GM19328 (cell line): ENCODE results near the gene SHOC2.

Experiments used
- ATAC-seq: cut with Tn5 transposase; IDR thresholded peaks from one replicate; pipeline ENCODE4 v1.9.1; 2021; ENCODE audit warnings: mild to moderate bottlenecking, moderate library complexity; ENCODE audit not compliant: unreplicated experiment

The SHOC2 gene

GRCh38 chr10:110979611-110980010, 60.2 kb downstream of the SHOC2 start:
- ATAC-seq = no peak

GRCh38 chr10:110980807-110981206, 61.4 kb downstream of the SHOC2 start:
- no peak for ATAC-seq

- no peak for ATAC-seq
These were observed 64.1 kb downstream of the SHOC2 start for GRCh38 chr10:110983466-110983865.

- no peak for ATAC-seq
These were observed 66.3 kb downstream of the SHOC2 start for GRCh38 chr10:110985497-110986275.

- no peak for ATAC-seq
These were observed 69.6 kb downstream of the SHOC2 start for GRCh38 chr10:110989016-110989415.

GRCh38 chr10:110992006-110992800, 72.8 kb downstream of the SHOC2 start:
- no peak for ATAC-seq

GRCh38 chr10:110993024-110993693, 73.8 kb downstream of the SHOC2 start:
- no peak for ATAC-seq

- no peak for ATAC-seq
These were observed 75.1 kb downstream of the SHOC2 start for GRCh38 chr10:110994406-110995086.

- ATAC-seq = no peak
These were observed 75.9 kb downstream of the SHOC2 start for GRCh38 chr10:110995301-110995700.

GRCh38 chr10:110996256-110996655, 76.9 kb downstream of the SHOC2 start:
- no peak for ATAC-seq

GRCh38 chr10:111004016-111004415, 84.6 kb downstream of the SHOC2 start:
- ATAC-seq = no peak

- no peak for ATAC-seq
These were observed 88.1 kb downstream of the SHOC2 start for GRCh38 chr10:111007486-111007885.

- no peak for ATAC-seq
These were observed 95.8 kb downstream of the SHOC2 start for GRCh38 chr10:111015181-111015580.

GRCh38 chr10:111017098-111017497, 97.7 kb downstream of the SHOC2 start:
- ATAC-seq = no peak

- no peak for ATAC-seq
These were observed 98.6 kb downstream of the SHOC2 start for GRCh38 chr10:111018021-111018420.

- ATAC-seq = no peak
These were observed 103.7 kb downstream of the SHOC2 start for GRCh38 chr10:111023060-111023459.

- no peak for ATAC-seq
These were observed 110.8 kb downstream of the SHOC2 start for GRCh38 chr10:111030042-111030750.

- ATAC-seq = no peak
These were observed 115.3 kb downstream of the SHOC2 start for GRCh38 chr10:111034598-111035310.

- no peak for ATAC-seq
These were observed 116.1 kb downstream of the SHOC2 start for GRCh38 chr10:111035542-111035941.

GRCh38 chr10:111037858-111038257, 118.5 kb downstream of the SHOC2 start:
- ATAC-seq = no peak
